Ovary (tissue), 3 donors: ENCODE measurements around the gene INPP5A.

Experiments used
- CTCF ChIP-seq, 3 donors: fragments of 450-650 bp in 2 of 3; fragments of 200-600 bp in 1 of 3; IDR thresholded peaks; one replicate each; pipeline versions ENCODE4 v1.5.1 to v1.8.0; 2016 to 2022; ENCODE audit warnings: antibody characterized with exemption in 3 of 3, mild to moderate bottlenecking in 1 of 3
- EP300 ChIP-seq: sonication (generic); formaldehyde crosslinking; IDR thresholded peaks from one replicate; pipeline ENCODE4 v1.6.1; 2017; ENCODE audit warnings: antibody characterized with exemption
- POLR2A ChIP-seq: fragments of 450-650 bp; IDR thresholded peaks from one replicate; pipeline ENCODE4 v1.6.1; 2017; ENCODE audit warnings: antibody characterized with exemption, mild to moderate bottlenecking, moderate library complexity
- donor health status: DM: no; HTN: no; CAD: no.

GRCh38 chr10:132786884-132787494 lies 249.4 kb downstream of the INPP5A start:
- TF ChIP-seq CTCF (IDR thresholded peaks at IDR 0.05): no peak
- TF ChIP-seq POLR2A: no peak
- no peak for TF ChIP-seq EP300
